Measurements from ENCODE around the gene MTCP1.

- TF ChIP-seq CTCF (conservative IDR thresholded peaks at IDR 0.05) (no peak), EZH2 (IDR thresholded peaks at IDR 0.05; ENCODE audit: low read depth) (no peak)
These were observed 37.5 kb upstream of the MTCP1 start for GRCh38 chrX:155108427-155108826.
